HG03097 (cell line): ENCODE data around the gene SEC31A.

ENCODE experiments used
- ATAC-seq: cut with Tn5 transposase; IDR thresholded peaks from one replicate; pipeline ENCODE4 v1.9.1; 2021; ENCODE audit not compliant: unreplicated experiment, low FRiP score

Gene SEC31A

DNA sequence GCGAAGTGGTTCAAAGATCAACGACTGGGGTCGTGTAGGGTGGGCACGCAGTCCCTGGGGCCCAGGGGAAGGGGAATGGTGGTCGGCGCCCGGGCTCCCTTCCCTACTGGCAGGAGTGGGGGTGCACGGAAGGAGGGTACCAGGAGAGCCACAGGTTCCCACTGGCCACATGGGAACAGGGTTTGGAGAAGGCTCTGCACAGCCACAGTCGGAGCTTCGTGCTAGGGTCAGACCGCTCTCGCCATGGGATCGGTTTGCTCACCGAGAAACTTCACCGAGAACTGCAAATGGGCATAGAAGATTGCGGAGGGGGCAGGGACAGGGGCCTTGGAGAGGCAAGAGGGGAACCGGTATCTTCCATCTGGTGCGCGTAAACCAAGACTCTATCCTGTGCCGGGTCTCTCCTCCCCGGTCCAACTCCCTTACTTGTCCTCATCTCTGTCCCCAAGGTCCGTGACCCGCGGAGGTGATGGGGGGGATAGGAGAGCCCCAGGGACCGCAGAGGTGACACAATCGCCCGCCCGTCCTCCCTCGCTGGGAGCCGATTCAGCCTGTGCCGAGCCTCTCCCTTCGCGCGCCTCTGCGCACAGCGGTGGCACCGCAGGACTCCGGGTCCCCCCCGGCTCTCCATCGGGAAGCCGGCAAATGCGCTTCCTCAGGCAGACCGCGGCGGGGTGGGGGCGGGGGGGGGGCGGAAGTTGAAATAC is 93.4 kb downstream of the SEC31A start:
- no peak for ATAC-seq

DNA sequence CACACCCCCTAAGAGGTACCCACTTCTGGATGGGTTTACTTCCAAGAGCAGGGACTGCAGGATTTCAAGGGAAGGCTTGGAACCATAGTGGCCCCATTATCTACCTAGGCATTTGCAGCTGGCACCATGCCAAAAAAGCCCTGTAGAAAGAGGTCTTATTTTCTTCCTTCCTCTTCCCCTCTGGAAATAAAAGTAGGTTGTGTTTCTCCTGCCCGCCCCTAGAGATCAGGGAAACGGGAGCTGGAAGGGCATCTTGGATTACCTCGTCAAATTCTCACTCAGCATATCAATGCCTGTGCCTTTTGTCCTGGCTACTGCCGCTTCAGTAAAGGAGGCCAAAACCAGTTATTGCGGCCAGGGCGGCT is 93.9 kb downstream of the SEC31A start:
- no peak for ATAC-seq

DNA sequence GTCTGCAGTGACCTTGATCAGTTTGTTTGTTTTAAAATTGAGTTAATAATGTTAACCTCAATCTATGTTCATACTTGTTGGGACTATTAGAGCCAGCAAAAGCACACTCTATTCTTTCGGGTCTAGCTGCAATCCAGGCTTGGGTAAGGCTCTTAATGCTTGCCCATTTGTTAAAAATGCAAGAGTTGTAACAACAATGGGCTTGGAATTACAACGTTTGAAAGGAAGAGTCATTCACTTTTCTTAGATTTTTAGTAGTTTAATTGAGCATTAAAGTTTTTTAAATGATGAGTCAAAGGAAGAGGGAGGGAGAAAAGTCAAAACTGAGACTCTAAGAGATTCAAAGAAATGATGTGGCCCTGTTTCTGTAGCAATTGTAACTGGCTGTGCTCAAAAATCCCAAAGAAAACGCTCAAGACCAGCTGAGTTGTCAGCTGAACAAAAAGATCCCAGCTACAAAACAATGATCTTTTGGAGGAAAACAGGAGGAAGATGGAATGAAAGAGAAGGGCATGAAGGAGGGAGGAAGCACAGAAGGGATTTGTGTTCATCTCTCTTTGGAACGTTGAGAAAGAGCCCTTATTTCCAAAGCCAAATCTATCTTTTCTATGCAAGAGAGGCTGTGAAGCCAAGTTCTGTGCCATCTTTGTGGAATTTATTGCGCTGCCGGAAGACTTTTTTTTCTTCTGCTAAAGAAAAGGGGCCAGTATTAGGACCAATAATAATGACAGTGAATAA is 97.9 kb downstream of the SEC31A start:
- ATAC-seq: no peak

DNA sequence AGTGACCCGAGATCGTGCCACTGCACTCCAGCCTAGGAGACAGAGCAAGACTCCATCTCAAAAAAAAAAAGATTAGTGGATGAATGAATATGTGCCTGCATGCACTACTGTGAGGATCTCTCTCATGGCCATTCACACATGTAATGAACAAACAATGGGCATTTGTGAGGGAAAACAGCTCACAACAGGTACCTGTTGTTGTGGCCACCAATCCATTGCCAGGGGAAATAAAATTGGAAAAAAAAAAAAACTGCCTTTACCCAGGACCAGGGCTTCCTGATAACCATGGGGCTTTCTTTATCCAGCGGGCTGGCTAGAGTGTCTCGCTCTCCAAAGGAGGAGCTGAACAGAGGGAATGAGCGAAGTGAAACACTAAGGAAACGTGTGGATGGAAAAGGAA is 99.8 kb downstream of the SEC31A start:
- no peak for ATAC-seq

DNA sequence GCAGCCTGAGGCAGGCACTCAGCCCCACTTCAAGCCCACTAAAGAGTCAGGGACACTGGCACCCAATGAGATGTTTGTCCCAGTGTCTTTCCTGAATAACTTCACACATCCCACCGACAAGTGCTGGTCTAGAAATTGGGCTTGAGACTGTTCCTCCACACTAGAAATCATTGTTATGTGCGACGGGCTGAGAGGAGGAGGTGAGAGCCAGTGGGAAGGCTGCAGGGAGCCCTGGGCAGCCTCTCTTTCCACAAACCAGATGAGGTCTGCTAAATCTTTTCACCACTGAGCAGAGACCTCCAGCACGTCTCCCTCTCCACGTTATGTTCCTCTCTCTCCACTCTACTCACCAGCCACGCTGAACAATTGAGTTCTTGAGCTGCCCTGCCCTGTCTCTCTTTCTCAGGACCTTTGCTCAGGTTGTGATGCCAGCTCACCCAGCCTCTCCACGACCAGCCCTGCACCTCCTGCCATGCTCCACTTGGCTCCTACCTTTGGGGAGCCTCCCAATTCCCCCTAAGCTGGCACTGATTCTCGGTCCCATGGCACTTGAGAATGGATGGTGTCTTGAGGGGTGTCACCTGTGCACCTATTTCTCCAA is 100.8 kb downstream of the SEC31A start:
- ATAC-seq: no peak

DNA sequence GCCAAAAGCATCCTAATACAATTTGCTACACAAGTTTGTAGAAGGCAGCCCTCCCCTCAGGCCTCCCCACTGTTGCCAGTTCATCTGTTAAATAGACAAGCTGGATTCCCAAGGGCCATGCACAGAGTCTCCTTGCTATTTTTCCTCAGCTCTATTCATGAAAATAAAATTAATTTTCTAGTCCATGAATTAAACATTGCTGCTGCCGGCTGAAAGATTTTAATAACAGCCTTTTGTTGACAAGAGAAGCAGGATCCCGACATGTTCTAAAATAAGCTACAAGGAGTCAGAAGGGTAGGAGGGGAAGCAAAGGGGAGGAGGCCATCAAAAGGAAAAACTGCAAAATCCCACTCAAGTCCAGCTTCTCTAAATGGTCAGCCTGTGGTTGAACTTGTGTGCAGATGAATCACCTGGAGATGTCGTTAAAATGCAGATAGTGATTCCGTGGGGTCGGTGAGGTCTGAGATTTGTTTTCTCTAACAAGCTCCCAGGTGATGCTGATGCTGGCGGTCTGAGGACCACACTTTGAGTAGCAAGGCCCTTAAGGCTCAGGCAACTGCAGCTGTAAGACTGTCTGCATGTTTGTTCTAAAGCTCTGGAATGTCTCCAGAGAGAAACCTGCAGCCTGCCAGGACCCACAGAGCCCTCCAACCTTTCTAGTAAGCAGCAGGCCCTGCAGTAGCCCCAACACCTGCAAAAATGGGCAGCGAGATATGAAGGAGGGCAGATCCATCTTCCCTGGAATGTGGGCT is 101.8 kb downstream of the SEC31A start:
- ATAC-seq: no peak

DNA sequence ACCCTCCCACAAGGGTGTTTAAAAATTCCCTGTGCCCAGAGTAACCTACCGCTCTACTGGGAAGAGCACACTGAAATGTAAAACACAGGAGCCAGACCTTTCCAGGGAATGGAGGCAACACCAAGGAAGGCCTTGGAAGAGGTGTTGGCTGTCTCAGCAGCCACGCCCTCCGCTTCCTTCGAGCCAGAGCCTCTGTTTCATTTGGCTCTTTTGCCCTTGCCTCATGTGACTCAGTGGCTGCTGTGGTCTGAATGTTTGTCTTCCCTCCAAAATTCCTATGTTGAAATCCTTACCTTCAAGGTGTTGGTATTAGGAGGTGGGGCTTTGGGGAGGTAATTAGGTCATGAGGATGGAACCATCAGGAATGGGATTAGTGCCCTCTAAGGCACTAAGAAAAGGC is 103.6 kb downstream of the SEC31A start:
- ATAC-seq: no peak

DNA sequence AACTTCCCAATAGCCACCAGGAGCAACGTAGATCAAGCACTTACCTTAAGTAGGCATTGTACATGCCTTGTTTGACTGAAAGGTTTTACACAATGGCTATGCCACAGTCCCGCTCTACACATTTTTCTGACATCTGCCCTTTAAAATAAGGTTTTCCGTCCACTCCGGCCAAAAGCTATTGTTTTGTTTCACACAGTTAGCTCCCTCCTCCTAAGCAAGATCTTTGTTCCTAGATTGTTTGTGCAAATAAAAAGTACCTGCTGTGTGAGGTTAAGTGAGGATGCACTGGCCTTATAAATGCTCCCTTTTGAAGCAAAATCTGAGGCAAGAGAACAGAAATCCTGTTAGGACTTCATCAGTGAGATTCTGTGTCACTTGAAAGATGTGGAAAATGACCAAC is 104.1 kb downstream of the SEC31A start:
- no peak for ATAC-seq

DNA sequence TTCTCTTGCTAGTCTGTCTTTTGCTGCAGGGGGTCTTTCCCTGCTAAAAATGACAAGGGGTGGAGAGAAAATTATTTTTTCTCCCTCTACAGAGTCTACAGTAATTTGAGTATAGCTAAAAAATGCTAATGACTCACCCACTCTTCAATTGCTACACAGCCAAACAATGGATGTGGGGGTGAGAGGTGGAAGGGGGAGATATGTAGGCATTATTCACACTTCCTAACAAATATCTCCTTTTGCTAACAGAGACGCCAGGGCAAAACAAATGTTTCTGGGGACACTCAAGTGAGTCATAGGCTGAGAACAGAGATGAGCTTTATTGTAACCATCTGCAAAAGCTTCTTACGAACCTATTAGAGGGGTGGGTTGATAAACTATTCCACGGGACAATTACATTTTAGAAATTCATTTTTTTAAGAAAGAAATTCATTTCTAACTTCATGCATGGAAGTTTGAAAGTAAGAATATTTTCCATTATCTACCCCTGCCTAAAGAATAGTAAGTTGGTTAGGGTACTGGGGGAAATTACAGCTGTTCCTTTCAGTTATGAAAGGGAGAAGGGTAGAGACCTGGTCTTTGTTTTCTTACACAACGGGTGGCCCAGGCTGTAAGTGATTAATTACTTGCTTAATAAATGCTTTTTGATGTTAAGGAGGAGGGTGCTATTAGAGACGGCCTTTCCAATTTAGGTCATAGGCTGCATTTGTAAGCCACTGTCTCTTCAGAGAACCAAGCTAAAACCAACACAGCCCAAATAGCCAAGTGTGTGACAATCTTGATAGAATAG is 105.1 kb downstream of the SEC31A start:
- ATAC-seq: no peak

DNA sequence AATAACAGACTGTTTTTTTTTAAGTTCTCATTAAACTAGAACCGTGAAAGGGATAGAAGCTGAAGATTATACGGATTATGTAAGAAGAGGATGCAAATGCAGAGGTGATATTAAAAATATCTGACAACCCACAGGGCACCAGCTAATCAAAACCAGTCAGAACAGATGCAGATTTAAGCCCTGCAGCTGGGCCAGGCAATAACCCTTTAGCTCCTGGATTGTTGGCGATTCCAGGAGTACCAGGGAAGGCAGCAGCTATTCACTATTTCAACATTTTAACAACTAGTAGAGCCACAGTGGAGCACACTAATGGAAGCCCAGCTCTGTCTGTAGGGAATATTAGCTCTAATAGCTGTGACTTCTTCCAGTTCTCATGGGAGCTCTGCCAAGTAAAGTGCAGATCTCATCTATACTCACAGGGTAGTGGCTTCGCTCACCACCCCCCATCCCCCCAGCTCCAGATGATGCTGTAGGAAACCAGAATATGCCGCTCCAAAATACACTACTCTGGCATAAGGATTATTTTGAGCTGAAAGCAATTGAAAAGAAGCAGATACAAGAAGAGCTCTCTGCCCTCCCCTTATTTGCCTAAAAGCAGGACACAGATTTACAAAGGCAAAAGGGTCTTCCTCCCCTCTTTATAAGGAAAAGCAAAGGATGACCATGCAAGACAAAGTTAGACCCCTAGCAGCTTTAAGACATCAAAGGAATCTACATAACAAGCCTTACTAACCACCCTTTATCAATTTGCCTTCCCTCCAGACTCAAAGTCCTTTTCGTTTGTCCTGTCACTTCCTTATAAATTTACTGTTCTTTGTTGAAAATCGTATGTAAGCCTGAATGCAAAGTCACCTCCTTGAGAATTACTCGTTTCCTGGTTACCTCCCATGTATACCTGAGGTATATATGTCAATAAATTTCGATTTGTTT is 106.0 kb downstream of the SEC31A start:
- ATAC-seq: no peak

DNA sequence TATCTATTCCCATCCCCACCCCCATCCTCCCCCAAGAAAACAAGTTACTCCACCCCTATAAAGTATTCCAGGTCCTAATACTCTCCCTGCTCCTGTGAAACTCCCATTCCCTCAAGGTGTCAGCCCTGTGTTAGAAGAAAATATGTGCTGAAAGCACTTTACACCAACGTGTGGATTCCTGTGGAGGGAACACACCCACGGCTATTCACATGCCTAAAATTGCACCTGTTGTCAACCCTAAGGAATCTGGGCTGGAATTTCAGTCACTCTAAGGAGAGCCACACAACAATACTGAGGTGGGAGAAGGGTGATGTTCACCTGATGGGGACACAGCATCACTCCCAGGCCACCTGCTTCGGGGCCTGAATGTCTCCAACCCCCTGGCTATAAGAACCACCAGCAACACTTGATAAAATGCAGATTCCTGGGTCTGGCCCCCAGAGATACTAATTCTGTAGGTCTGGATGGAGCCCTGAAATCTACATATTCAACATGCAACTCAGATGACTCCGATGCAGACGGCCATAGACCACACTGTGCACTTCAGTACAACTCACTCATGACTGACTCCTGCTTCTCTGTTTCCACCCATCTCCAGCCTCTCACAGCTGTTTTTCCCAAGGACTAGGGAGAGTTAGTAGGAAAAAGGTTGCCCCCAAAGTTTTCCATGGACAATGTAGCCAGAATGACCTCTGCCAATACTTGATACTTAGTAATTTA is 108.2 kb downstream of the SEC31A start:
- no peak for ATAC-seq

DNA sequence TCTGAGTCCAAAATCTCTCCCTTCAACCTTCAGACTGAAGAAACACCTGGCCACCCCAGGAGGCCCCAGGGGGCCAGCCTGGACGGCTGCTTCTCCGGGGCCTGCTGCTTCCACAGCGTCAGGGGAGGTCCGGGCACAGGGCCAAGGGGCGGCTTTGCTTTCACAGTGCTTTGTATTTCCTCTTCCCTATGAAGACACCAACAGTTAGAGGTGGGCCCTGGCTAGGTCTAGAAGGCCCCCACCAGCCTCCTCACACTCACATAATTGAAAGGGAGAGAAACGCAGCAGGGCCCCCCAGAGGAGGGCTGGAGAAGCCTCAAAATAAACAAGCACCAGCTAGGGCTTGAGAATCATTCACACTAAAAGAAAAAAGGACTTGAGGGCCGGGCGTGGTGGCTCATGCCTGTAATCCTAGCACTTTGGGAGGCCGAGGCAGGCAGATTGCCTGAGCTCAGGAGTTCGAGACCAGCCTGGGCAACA is 110.2 kb downstream of the SEC31A start:
- no peak for ATAC-seq

DNA sequence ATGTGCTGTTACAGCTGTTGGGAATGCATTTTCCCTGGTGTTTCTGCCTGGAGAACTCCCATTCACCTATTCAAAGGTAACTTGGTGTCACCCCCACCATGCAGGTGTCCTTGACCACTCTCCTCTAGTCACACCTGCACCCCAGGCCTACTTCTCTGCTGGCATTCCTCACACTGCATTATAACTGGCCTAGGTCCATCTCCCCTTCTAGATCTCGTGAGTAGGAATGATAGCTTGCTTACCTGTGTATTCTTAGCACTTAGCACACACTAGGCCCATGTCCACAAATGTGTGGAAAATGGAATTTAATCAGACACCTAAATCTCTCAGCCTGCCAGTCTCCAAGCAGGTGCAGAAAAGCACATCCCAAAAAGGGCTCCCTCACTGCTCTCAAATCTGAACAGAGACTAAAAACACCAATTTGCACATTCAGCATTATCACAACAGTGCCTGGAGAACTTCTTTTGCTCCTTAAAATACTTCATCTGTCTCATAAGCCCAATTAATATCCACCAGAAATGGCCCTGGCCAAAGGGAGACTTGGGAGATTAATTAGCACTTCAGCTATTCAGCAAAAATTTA is 110.7 kb downstream of the SEC31A start:
- ATAC-seq: no peak

DNA sequence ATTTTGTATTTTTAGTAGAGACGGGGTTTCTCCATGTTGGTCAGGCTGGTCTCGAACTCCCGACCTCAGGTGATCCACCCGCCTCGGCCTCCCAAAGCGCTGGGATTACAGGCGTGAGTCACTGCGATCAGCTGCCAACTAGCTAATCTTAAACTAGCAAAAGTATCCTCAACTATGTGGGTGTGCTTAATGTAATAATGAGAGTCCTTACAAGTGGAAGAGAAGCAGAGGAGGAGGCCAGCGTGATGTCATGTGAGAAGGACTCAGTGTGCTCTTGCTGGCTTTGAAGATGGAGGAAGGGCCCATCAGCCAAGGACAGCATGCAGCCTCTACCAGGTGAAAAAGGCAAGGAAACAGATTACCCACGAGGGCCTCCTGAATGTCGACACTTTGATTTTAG is 111.9 kb downstream of the SEC31A start:
- ATAC-seq: no peak

DNA sequence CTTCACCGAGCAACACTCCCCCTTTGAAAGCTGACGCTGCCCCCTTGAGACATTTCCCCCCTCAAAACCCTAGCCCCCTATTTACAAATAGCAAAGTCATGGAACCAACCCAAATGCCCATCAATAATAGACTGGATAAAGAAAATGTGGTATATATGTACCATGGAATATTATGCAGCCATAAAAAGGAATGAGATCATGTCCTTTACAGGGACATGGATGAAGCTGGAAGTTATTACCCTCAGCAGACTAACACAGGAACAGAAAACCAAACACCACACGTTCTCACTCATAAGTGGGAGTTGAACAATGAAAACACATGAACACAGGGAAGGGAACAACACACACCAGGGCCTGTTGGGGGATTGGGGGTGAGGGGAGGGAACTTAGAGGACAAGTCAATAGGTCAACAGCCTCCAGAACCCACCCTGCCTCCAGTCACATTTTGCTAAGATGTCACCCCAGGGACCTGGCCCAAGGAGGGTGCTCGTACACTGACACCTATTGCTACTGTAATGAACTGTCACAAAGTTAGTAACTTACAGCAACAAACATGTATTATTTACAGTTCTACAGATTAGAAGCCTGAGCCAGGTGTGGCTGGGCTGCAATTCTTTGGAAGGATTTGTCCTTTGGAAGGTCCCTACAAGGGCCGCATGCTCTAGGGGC is 113.0 kb downstream of the SEC31A start:
- ATAC-seq: no peak

DNA sequence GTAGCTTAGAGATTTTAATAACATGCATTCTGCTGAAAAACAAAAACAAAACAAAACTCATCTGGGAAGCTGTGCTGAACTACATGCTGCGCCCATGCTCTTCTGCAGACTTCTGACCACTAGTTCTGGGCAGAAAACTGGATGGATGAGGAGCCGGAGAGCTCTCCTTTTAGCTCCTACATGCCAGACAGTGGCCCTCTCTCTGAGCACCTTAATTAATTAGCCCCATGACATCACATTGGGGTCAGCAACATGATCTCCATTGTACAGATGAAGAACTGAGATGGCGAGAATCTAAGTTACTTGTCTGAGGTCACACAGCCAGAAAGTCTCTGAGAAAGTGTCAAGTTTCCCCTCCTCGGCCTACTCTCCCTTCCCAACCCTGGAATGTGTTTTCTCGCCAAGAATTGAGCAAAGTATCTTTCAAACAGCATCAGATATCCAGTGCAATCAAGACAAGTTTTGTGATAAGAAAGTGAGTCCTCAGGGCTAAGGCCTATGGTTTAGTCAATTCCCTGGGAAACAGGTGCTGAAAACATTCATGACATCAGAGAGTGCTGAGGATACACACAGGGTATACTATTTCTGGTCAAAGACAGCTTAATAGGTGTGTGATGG is 113.9 kb downstream of the SEC31A start:
- ATAC-seq: no peak

DNA sequence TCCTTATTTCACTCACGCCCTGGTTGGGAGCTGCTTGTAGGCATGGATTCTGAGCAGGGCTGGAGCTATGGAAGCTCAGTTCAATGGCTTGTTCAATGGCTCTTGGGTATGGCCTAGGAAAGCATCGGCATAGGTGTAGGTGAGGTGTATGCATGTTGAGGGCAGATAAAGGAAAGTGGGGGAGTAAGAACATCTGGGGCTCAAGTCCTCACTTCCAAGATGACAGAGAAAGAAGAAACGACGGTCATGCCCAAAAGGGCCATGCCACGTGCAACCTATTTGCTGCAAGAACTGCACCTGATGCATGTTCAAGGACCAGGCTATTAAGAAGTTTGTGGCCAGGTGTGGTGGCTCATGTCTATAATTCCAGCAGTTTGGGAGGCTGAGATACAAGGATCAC is 115.7 kb downstream of the SEC31A start:
- no peak for ATAC-seq
